ENCODE data around the gene RNF8. TPM values are rescaled to one million over a fixed set of nuclear protein-coding genes. Genes with fewer than 3 reads are reported as not detected.
"Not testable (repeated sequence)": the region's sequence is repeated elsewhere in the genome, so short reads cannot be mapped to it uniquely, and the experiment has no call there.

Gene RNF8, protein sequence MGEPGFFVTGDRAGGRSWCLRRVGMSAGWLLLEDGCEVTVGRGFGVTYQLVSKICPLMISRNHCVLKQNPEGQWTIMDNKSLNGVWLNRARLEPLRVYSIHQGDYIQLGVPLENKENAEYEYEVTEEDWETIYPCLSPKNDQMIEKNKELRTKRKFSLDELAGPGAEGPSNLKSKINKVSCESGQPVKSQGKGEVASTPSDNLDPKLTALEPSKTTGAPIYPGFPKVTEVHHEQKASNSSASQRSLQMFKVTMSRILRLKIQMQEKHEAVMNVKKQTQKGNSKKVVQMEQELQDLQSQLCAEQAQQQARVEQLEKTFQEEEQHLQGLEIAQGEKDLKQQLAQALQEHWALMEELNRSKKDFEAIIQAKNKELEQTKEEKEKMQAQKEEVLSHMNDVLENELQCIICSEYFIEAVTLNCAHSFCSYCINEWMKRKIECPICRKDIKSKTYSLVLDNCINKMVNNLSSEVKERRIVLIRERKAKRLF
- polyA plus RNA-seq (2012; ENCODE audit: insufficient read depth, insufficient read length, low read depth) = 18.4 TPM

DNA sequence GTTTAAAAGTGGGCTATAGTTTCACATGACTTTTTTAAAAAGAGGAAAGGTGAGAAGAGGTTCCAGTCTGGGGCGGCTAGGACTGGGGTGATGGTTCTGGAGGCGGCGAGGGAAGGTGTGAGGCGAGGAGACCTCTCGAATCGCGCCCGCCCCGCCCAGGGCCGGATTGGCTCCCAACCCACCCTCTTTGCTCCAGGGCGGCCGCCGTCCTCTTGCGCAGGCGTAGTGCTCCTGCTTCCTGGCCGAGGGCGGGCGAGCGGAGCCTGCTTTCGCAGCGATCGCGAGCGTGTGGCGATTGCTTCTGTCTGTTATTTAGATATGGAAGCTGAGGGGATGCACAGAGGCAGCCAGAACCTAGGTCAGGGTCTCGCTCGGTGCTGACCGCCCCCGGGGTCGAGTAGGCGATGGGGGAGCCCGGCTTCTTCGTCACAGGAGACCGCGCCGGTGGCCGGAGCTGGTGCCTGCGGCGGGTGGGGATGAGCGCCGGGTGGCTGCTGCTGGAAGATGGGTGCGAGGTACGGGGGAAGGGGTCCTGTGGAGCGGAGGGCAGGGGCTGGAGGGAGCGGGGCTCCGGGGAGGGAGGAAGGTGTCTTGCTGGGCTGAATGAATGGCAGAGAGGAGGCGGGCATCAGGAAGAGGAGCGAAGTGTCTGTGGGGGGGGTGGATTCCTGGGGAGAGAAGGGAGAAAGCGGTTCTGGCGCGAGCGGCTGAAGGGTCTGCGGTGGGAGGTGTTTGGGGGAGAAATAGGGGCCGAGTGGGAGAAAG lies at the start of gene RNF8:
Gene RNF8 (plus strand): TSS at position 223 of the 765 bp plus-strand sequence. CDS start 182 bp downstream, at position 405.
- H3K4me1 ChIP-seq = peaks cover 12% of the 10 kb centered on the region; the same call in 1 of the 2 replicates
- no peaks in the 10 kb centered on the region for H3K9me3 ChIP-seq
- TF ChIP-seq, protein P1, sequence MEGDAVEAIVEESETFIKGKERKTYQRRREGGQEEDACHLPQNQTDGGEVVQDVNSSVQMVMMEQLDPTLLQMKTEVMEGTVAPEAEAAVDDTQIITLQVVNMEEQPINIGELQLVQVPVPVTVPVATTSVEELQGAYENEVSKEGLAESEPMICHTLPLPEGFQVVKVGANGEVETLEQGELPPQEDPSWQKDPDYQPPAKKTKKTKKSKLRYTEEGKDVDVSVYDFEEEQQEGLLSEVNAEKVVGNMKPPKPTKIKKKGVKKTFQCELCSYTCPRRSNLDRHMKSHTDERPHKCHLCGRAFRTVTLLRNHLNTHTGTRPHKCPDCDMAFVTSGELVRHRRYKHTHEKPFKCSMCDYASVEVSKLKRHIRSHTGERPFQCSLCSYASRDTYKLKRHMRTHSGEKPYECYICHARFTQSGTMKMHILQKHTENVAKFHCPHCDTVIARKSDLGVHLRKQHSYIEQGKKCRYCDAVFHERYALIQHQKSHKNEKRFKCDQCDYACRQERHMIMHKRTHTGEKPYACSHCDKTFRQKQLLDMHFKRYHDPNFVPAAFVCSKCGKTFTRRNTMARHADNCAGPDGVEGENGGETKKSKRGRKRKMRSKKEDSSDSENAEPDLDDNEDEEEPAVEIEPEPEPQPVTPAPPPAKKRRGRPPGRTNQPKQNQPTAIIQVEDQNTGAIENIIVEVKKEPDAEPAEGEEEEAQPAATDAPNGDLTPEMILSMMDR (IDR thresholded peaks at IDR 0.05; ENCODE audit: low read depth, low read length) = no peak
- peak; percentile 95 for DNase-seq
- H3K36me3 ChIP-seq = no peaks in the 10 kb centered on the region
- peak within 1 kb of the TSS; percentile 74 for H3K4me3 ChIP-seq (ENCODE audit: low read depth, low read length)
- H3K27me3 ChIP-seq = no peaks in the 10 kb centered on the region

DNA sequence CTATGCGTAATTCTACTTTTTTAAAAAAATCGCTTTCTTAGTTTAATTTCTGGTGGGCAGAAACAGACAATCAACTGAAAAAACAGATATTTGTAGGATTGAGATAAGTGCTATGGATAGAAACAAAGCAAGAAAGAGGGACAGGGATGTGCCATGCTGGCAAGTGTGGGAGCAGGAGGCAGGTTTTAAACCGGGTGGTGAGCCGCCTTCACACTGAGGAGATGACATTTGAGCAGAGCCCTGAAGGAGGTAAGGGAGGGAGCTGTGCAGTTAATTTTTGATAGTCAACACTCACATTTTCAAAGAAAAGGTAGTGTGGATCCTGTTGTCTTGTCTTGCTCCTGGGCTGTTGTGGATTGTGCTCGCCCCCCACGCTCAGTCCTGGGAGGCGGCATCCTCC lies 49.0 kb upstream of the RNF8 start:
- no peaks in the 10 kb centered on the region for H3K27me3 ChIP-seq
- TF ChIP-seq, protein P1 (IDR thresholded peaks at IDR 0.05; ENCODE audit: low read depth, low read length) = no peak
- H3K4me1 ChIP-seq = no peaks in the 10 kb centered on the region; the same call in 1 of the 2 replicates
- no peaks in the 10 kb centered on the region for H3K9me3 ChIP-seq
- H3K36me3 ChIP-seq = peaks cover 7% of the 10 kb centered on the region
- DNase-seq = no peak
- no peak overlapping the region for H3K4me3 ChIP-seq (ENCODE audit: low read depth, low read length)

- Histone ChIP-seq H3K9me3 (no peaks in the 10 kb centered on the region), H3K4me1 (no peaks in the 10 kb centered on the region; the same call in 1 of the 2 replicates), H3K36me3 (peaks cover 7% of the 10 kb centered on the region), H3K27me3 (no peaks in the 10 kb centered on the region), H3K4me3 (ENCODE audit: low read depth, low read length) (no peak overlapping the region)
- TF ChIP-seq, protein P1 (IDR thresholded peaks at IDR 0.05; ENCODE audit: low read depth, low read length) = no peak
- no peak for DNase-seq
Measured at GRCh38 chr6:37305841-37306425, 47.9 kb upstream of the RNF8 start.

- TF ChIP-seq, protein P1 (IDR thresholded peaks at IDR 0.05; ENCODE audit: low read depth, low read length) = no peak
- Histone ChIP-seq H3K27me3 (no peaks in the 10 kb centered on the region), H3K4me1 (no peaks in the 10 kb centered on the region; the same call in 1 of the 2 replicates), H3K4me3 (ENCODE audit: low read depth, low read length) (no peak overlapping the region), H3K36me3 (peaks cover 7% of the 10 kb centered on the region), H3K9me3 (no peaks in the 10 kb centered on the region)
- no peak for DNase-seq
Measured at GRCh38 chr6:37306624-37307222, 47.1 kb upstream of the RNF8 start.

DNA sequence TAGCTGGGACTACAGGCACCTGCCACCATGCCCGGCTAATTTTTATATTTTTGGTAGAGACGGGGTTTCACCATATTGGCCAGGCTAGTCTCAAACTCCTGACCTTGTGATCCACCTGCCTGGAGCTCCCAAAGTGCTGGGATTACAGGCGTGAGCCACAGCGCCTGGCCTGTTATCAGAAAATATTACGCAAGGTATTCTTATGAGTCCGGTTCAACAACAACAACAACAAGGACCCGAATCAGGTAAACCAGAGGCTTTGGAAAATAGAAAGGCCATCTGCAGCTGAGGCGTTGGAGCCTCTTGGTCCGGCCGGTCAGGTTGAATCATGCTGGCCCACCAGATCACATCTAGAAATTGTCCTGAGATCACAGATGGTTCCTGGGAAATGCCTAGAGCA lies 46.3 kb upstream of the RNF8 start:
- not testable (repeated sequence) for H3K4me1 ChIP-seq; H3K36me3 ChIP-seq; H3K9me3 ChIP-seq; H3K27me3 ChIP-seq; H3K4me3 ChIP-seq (ENCODE audit: low read depth, low read length); DNase-seq
